ENCODE data around the gene ZCCHC24. TPM values are rescaled to one million over a fixed set of nuclear protein-coding genes. Genes with fewer than 3 reads are reported as not detected.
A peak's percentile ranks its signal among the peaks of the same experiment; 100 is the strongest.

Gene ZCCHC24
- total and polyA plus RNA-seq, 12 donors, result 5.8 to 49.0 (median 24.8) TPM

- no peaks in the 10 kb centered on the region for H3K27me3 ChIP-seq
- 47 to 62% (median 57%) methylated on average over 11 of the region's 11 CpGs for WGBS, 4 donors
- no peak for TF ChIP-seq CTCF (IDR thresholded peaks at IDR 0.05)
- no peak for TF ChIP-seq POLR2A (IDR thresholded peaks at IDR 0.05)
- H3K9me3 ChIP-seq (replicated peaks in 1 of 3), result no peaks in the 10 kb centered on the region
- peaks cover 0 to 35% of the 10 kb centered on the region in 2 donors for H3K4me1 ChIP-seq (replicated peaks in 1 of 2)
- intact Hi-C loops (cut with DNase I), result loop anchor here in 1 of 2 donors (5.0 kb wide), 1 partner anchor 41 kb away; no protein-coding TSS in a partner anchor
- peak overlapping the region in 2 of 5 donors; percentile 82 to 97 for H3K27ac ChIP-seq
- no peaks in the 10 kb centered on the region for H3K36me3 ChIP-seq (replicated peaks in 1 of 2)
- DNase-seq, result peak in 2 of 7 donors; percentile 4 to 53
- H3K4me3 ChIP-seq, result peak overlapping the region in 3 of 4 donors; percentile 25 to 84 (median 47)
These were observed 1.9 kb downstream of the ZCCHC24 start for GRCh38 chr10:79443338-79444198.

GRCh38 chr10:79442171-79443040 lies 3.0 kb downstream of the ZCCHC24 start:
- no peak for TF ChIP-seq CTCF (IDR thresholded peaks at IDR 0.05)
- Histone ChIP-seq H3K27ac (peak overlapping the region in 2 of 5 donors; percentile 3 to 97), H3K36me3 (replicated peaks in 1 of 2) (no peaks in the 10 kb centered on the region), H3K4me1 (replicated peaks in 1 of 2) (peaks cover 0 to 36% of the 10 kb centered on the region in 2 donors), H3K27me3 (no peaks in the 10 kb centered on the region), H3K9me3 (replicated peaks in 1 of 3) (no peaks in the 10 kb centered on the region), H3K4me3 (peak overlapping the region in 1 of 4 donors; percentile 84)
- intact Hi-C loops (cut with DNase I), result loop anchor here in 1 of 2 donors (5.0 kb wide), 1 partner anchor 40 kb away; no protein-coding TSS in a partner anchor
- WGBS, 4 donors, result 71 to 92% (median 84%) methylated on average over 10 to 14 of the region's 14 CpGs
- peak in 1 of 7 donors; percentile 48 for DNase-seq

- Histone ChIP-seq H3K27me3 (no peaks in the 10 kb centered on the region), H3K4me3 (no peak overlapping the region), H3K36me3 (replicated peaks in 1 of 2) (no peaks in the 10 kb centered on the region), H3K4me1 (replicated peaks in 1 of 2) (peaks cover 0 to 42% of the 10 kb centered on the region in 2 donors), H3K9me3 (replicated peaks in 1 of 3) (no peaks in the 10 kb centered on the region), H3K27ac (peak overlapping the region in 2 of 5 donors; percentile 3 to 15)
- DNase-seq, result no peak
- TF ChIP-seq POLR2A (IDR thresholded peaks at IDR 0.05) (no peak), CTCF (IDR thresholded peaks at IDR 0.05) (no peak)
- intact Hi-C loops (cut with DNase I), result loop anchor here in 1 of 2 donors (5.0 kb wide), 1 partner anchor 39 kb away; no protein-coding TSS in a partner anchor
- WGBS, 4 donors, result 0 to 53% (median 21%) methylated on average over 1 of the region's 1 CpG
These were observed 4.0 kb downstream of the ZCCHC24 start for GRCh38 chr10:79441433-79441832.

GRCh38 chr10:79440281-79440680 lies 5.1 kb downstream of the ZCCHC24 start:
- TF ChIP-seq POLR2A (IDR thresholded peaks at IDR 0.05) (no peak), CTCF (IDR thresholded peaks at IDR 0.05) (no peak)
- Histone ChIP-seq H3K27me3 (no peaks in the 10 kb centered on the region), H3K4me1 (replicated peaks in 1 of 2) (peaks cover 10 to 54% of the 10 kb centered on the region in 2 donors), H3K4me3 (no peak overlapping the region), H3K27ac (peak overlapping the region in 2 of 5 donors; percentile 3 to 15), H3K36me3 (replicated peaks in 1 of 2) (no peaks in the 10 kb centered on the region), H3K9me3 (replicated peaks in 1 of 3) (no peaks in the 10 kb centered on the region)
- WGBS, 4 donors, result 90 to 100% (median 96%) methylated on average over 1 to 6 of the region's 6 CpGs
- DNase-seq, result no peak
- intact Hi-C loops (cut with DNase I), result loop anchor here in 1 of 2 donors (5.0 kb wide), 1 partner anchor 38 kb away; no protein-coding TSS in a partner anchor
